WTC11 (cell line): ENCODE results near the gene SIGLEC12. TPM values are rescaled to one million over a fixed set of nuclear protein-coding genes. Genes with fewer than 3 reads are reported as not detected.

Experiments used
- ATAC-seq: fragments of 200-7000 bp; cut with Tn5 transposase; 2 replicates; pipeline ENCODE4 v1.10.0; 2021; ENCODE audit warnings: mild to moderate bottlenecking, moderate library complexity
- CTCF ChIA-PET: fragments of 300-600 bp; sonication (Branson Sonifier 250); formaldehyde crosslinking; loops from one replicate; lab custom pipeline; 2021; ENCODE audit warnings: antibody characterized with exemption; lab: Charles Lee
- POLR2A ChIA-PET: fragments of 350-600 bp; sonication (Branson Sonifier 250); formaldehyde crosslinking; loops from one replicate; lab custom pipeline; 2021; ENCODE audit warnings: antibody characterized with exemption; lab: Charles Lee
- DNase-seq: peaks from one replicate; pipeline ENCODE4 v3.0.0; 2021; ENCODE audit warnings: low spot score
- H3K27ac Mint-ChIP-seq: 2 replicates; pipeline ENCODE4 v1.8.0; 2021; ENCODE audit warnings: mixed read lengths
- H3K27me3 Mint-ChIP-seq: 2 replicates; pipeline ENCODE4 v1.8.0; 2021; ENCODE audit warnings: low read depth, mild to moderate bottlenecking, moderate library complexity, mixed read lengths
- H3K36me3 Mint-ChIP-seq: 2 replicates; pipeline ENCODE4 v1.8.0; 2021; ENCODE audit warnings: mixed read lengths
- H3K4me1 Mint-ChIP-seq: 2 replicates; pipeline ENCODE4 v1.8.0; 2022; ENCODE audit warnings: mixed read lengths
- H3K4me3 Mint-ChIP-seq: 2 replicates; pipeline ENCODE4 v1.8.0; 2021; ENCODE audit warnings: mild to moderate bottlenecking, moderate library complexity, mixed read lengths
- H3K9me3 Mint-ChIP-seq: 2 replicates; pipeline ENCODE4 v1.8.0; 2021; ENCODE audit warnings: mixed read lengths
- CREM ChIP-seq: sonication (generic); formaldehyde crosslinking; IDR thresholded peaks from 2 replicates; pipeline ENCODE4 v1.8.1; 2022; ENCODE audit warnings: mild to moderate bottlenecking, missing genetic modification reagents, moderate library complexity
- ELF4 ChIP-seq: sonication (generic); formaldehyde crosslinking; IDR thresholded peaks from 2 replicates; pipeline ENCODE4 v1.8.1; 2022; ENCODE audit warnings: low read depth, mild to moderate bottlenecking, moderate library complexity, missing genetic modification reagents
- FOXK1 ChIP-seq: sonication (generic); formaldehyde crosslinking; IDR thresholded peaks from 2 replicates; pipeline ENCODE4 v1.8.0; 2022; ENCODE audit warnings: mild to moderate bottlenecking, moderate library complexity, missing genetic modification reagents
- NR2C2 ChIP-seq: sonication (generic); formaldehyde crosslinking; IDR thresholded peaks from 2 replicates; pipeline ENCODE4 v1.8.0; 2022; ENCODE audit warnings: mild to moderate bottlenecking, missing genetic modification reagents
- RELA ChIP-seq: sonication (generic); formaldehyde crosslinking; IDR thresholded peaks from 2 replicates; pipeline ENCODE4 v1.8.1; 2022; ENCODE audit warnings: missing genetic modification reagents, mild to moderate bottlenecking, borderline replicate concordance
- ZNF317 ChIP-seq: sonication (generic); formaldehyde crosslinking; IDR thresholded peaks from 2 replicates; pipeline ENCODE4 v1.8.1; 2023; ENCODE audit warnings: low read depth, mild to moderate bottlenecking, moderate library complexity, missing genetic modification reagents, borderline replicate concordance
- ZNF396 ChIP-seq: fragments of 250-450 bp; sonication (Bioruptor Pico); IDR thresholded peaks from 2 replicates; pipeline ENCODE4 v1.8.0; 2021; ENCODE audit warnings: mild to moderate bottlenecking, moderate library complexity, borderline replicate concordance
- ZNF671 ChIP-seq: fragments of 250-450 bp; sonication (Bioruptor Pico); IDR thresholded peaks from 2 replicates; pipeline ENCODE4 v1.8.0; 2021; ENCODE audit warnings: mild to moderate bottlenecking
- total RNA-seq: library from RNA; stranded (reverse); gene quantifications from 3 replicates; pipeline ENCODE4 v1.2.3, GENCODE V29; 2021
- TF ChIP-seq, protein P1 (sequence below): fragments of 250-450 bp; sonication (Bioruptor Pico); IDR thresholded peaks from 2 replicates; pipeline ENCODE4 v2.1.2; 2022; ENCODE audit warnings: mild to moderate bottlenecking, moderate library complexity
- TF ChIP-seq, protein P2 (sequence below): sonication (generic); formaldehyde crosslinking; IDR thresholded peaks from 2 replicates; pipeline ENCODE4 v1.8.1; 2023; ENCODE audit warnings: mild to moderate bottlenecking, missing genetic modification reagents, moderate library complexity
- TF ChIP-seq, protein P3 (sequence below): fragments of 200-600 bp; IDR thresholded peaks from 2 replicates; pipeline ENCODE4 v1.8.0; 2022; ENCODE audit warnings: antibody characterized with exemption
- TF ChIP-seq, protein P4 (sequence below): sonication (generic); formaldehyde crosslinking; IDR thresholded peaks from 2 replicates; pipeline ENCODE4 v1.8.1; 2022; ENCODE audit warnings: mild to moderate bottlenecking, moderate library complexity, missing genetic modification reagents
- TF ChIP-seq, protein P5 (sequence below): sonication (generic); formaldehyde crosslinking; IDR thresholded peaks from 2 replicates; pipeline ENCODE4 v1.8.1; 2022; ENCODE audit warnings: low read depth, mild to moderate bottlenecking, moderate library complexity, missing genetic modification reagents, borderline replicate concordance
- TF ChIP-seq, protein P6 (sequence below): sonication (generic); formaldehyde crosslinking; IDR thresholded peaks from 2 replicates; pipeline ENCODE4 v1.8.0; 2022; ENCODE audit warnings: mild to moderate bottlenecking, missing genetic modification reagents
- TF ChIP-seq, protein P7 (sequence below): sonication (generic); formaldehyde crosslinking; IDR thresholded peaks from 2 replicates; pipeline ENCODE4 v1.8.0; 2023; ENCODE audit warnings: mild to moderate bottlenecking, missing genetic modification reagents

SIGLEC12 gene
- total RNA-seq, 1 experiment from 2014 or later: not detected

DNA sequence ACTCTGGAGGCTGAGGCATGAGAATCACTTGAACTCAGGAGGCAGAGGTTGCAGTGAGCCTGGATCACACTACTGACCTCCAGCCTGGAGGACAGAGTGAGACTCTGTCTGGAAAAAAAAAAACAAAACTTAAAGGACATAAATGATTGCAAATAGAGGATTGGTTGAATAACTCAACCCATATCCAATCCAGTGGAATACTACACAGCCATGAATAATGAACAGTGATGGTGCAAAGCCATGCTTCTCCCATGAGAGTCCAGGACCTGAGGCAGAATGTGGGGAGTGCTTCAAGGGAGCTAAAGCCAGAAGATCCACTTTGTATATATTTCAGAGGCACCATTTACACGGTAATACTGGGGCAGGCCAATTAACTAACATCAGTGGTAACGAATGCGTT, 25.4 kb downstream of the SIGLEC12 start:
- ChIA-PET CTCF (interaction anchor here (1.1 to 7.5 kb wide), 3 partner anchors 182 to 194 kb away, joined by 4 to 65 read pairs (median 49); no protein-coding TSS in a partner anchor), POLR2A (no interaction called here)
- Mint-ChIP-seq H3K27me3 (peaks cover 21% of the 10 kb centered on the region), H3K4me1 (no peaks in the 10 kb centered on the region), H3K27ac (no peak overlapping the region)
- TF ChIP-seq, protein P1, sequence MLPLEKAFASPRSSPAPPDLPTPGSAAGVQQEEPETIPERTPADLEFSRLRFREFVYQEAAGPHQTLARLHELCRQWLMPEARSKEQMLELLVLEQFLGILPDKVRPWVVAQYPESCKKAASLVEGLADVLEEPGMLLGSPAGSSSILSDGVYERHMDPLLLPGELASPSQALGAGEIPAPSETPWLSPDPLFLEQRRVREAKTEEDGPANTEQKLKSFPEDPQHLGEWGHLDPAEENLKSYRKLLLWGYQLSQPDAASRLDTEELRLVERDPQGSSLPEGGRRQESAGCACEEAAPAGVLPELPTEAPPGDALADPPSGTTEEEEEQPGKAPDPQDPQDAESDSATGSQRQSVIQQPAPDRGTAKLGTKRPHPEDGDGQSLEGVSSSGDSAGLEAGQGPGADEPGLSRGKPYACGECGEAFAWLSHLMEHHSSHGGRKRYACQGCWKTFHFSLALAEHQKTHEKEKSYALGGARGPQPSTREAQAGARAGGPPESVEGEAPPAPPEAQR (CRISPR knock-in tag): no peak
- TF ChIP-seq, protein P2, sequence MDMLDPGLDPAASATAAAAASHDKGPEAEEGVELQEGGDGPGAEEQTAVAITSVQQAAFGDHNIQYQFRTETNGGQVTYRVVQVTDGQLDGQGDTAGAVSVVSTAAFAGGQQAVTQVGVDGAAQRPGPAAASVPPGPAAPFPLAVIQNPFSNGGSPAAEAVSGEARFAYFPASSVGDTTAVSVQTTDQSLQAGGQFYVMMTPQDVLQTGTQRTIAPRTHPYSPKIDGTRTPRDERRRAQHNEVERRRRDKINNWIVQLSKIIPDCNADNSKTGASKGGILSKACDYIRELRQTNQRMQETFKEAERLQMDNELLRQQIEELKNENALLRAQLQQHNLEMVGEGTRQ (CRISPR knock-in tag): no peak
- TF ChIP-seq, all 79 proteins: peak for 0
- Mint-ChIP-seq H3K4me3 (no peak overlapping the region), H3K36me3 (no peaks in the 10 kb centered on the region), H3K9me3 (peaks cover 6% of the 10 kb centered on the region)
- no peak for ATAC-seq
- no peak for DNase-seq

DNA sequence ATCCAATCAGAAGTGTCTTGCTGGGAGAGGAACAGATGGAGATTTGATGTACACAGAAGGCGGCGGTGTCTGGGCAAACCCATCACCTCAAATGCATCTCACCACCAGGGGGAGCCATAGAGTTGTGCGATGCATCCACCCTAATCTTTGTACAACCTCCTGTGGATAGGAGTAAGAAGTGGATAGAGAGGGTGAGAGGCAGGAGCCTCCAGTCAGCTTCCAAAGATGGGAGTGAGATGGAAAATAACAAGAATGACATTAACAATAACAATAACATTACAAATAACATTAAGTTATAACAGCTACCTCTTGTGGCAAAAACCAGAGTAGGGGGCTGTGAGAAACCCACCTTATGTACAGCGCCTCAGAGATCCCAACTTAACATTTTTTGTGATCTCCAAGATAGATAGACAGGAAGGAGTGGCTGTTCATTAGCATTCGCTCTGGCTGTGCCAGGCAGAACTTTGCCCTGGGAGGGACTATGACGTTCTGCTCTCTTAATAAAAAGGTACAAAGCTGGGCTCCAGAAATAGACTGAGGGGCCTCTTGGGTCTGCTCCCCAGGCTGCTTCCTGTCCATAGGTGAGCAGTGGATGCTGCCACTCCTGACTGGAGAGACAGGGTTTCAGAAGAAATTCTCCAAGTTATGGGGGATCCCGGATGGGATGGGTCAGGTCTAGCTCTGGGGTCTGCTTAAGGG, 28.4 kb downstream of the SIGLEC12 start:
- ChIA-PET CTCF (interaction anchor here (0.7 to 7.5 kb wide), 11 partner anchors 10 to 188 kb away, joined by 3 to 65 read pairs (median 4); no protein-coding TSS in a partner anchor), POLR2A (no interaction called here)
- DNase-seq (peak; percentile 87), ATAC-seq (peak; percentile 83)
- Mint-ChIP-seq H3K27me3 (peaks cover 30% of the 10 kb centered on the region), H3K36me3 (no peaks in the 10 kb centered on the region), H3K4me1 (no peaks in the 10 kb centered on the region), H3K27ac (no peak overlapping the region), H3K9me3 (peaks cover 6% of the 10 kb centered on the region), H3K4me3 (no peak overlapping the region)
- TF ChIP-seq ZNF671 (CRISPR knock-in tag): no peak
- TF ChIP-seq, protein P3, sequence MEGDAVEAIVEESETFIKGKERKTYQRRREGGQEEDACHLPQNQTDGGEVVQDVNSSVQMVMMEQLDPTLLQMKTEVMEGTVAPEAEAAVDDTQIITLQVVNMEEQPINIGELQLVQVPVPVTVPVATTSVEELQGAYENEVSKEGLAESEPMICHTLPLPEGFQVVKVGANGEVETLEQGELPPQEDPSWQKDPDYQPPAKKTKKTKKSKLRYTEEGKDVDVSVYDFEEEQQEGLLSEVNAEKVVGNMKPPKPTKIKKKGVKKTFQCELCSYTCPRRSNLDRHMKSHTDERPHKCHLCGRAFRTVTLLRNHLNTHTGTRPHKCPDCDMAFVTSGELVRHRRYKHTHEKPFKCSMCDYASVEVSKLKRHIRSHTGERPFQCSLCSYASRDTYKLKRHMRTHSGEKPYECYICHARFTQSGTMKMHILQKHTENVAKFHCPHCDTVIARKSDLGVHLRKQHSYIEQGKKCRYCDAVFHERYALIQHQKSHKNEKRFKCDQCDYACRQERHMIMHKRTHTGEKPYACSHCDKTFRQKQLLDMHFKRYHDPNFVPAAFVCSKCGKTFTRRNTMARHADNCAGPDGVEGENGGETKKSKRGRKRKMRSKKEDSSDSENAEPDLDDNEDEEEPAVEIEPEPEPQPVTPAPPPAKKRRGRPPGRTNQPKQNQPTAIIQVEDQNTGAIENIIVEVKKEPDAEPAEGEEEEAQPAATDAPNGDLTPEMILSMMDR: peak; percentile 89

DNA sequence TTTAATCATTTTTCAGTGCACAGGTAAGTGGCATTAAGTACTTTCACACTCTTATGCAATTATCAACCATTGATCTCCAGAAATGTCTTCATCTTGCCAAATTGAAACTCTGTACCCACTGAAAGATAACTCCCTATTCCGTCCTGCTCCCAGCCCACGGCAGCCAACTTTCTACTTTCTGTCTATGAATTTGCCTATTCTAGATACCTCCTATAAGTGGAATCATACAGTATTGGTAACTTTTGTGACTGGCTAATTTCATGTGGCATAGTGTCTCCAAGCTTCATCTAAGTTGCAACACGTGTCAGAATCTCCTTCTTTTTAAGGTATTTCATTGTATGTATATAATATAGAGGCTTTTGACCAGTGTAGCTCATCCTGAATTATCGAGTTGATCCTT, 29.0 kb downstream of the SIGLEC12 start:
- Mint-ChIP-seq H3K36me3 (no peaks in the 10 kb centered on the region), H3K4me3 (no peak overlapping the region), H3K27me3 (peaks cover 34% of the 10 kb centered on the region), H3K9me3 (peaks cover 6% of the 10 kb centered on the region), H3K27ac (no peak overlapping the region), H3K4me1 (no peaks in the 10 kb centered on the region)
- ChIA-PET POLR2A (no interaction called here), CTCF (interaction anchor here (0.7 to 7.5 kb wide), 8 partner anchors 10 to 188 kb away, joined by 3 to 65 read pairs (median 4); no protein-coding TSS in a partner anchor)
- ATAC-seq (no peak), DNase-seq (no peak)
- no peak for TF ChIP-seq ZNF317 (CRISPR knock-in tag)
- TF ChIP-seq FOXK1 (CRISPR knock-in tag): no peak
- TF ChIP-seq, protein P4, sequence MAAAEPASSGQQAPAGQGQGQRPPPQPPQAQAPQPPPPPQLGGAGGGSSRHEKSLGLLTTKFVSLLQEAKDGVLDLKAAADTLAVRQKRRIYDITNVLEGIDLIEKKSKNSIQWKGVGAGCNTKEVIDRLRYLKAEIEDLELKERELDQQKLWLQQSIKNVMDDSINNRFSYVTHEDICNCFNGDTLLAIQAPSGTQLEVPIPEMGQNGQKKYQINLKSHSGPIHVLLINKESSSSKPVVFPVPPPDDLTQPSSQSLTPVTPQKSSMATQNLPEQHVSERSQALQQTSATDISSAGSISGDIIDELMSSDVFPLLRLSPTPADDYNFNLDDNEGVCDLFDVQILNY (CRISPR knock-in tag): no peak
- no peak for TF ChIP-seq CREM (CRISPR knock-in tag)
- TF ChIP-seq, protein P5, sequence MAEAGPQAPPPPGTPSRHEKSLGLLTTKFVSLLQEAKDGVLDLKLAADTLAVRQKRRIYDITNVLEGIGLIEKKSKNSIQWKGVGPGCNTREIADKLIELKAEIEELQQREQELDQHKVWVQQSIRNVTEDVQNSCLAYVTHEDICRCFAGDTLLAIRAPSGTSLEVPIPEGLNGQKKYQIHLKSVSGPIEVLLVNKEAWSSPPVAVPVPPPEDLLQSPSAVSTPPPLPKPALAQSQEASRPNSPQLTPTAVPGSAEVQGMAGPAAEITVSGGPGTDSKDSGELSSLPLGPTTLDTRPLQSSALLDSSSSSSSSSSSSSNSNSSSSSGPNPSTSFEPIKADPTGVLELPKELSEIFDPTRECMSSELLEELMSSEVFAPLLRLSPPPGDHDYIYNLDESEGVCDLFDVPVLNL (CRISPR knock-in tag): no peak
- TF ChIP-seq, protein P6, sequence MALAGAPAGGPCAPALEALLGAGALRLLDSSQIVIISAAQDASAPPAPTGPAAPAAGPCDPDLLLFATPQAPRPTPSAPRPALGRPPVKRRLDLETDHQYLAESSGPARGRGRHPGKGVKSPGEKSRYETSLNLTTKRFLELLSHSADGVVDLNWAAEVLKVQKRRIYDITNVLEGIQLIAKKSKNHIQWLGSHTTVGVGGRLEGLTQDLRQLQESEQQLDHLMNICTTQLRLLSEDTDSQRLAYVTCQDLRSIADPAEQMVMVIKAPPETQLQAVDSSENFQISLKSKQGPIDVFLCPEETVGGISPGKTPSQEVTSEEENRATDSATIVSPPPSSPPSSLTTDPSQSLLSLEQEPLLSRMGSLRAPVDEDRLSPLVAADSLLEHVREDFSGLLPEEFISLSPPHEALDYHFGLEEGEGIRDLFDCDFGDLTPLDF (CRISPR knock-in tag): no peak
- TF ChIP-seq NR2C2: no peak
- TF ChIP-seq ELF4: no peak
- TF ChIP-seq RELA (CRISPR knock-in tag): no peak
- TF ChIP-seq, protein P7, sequence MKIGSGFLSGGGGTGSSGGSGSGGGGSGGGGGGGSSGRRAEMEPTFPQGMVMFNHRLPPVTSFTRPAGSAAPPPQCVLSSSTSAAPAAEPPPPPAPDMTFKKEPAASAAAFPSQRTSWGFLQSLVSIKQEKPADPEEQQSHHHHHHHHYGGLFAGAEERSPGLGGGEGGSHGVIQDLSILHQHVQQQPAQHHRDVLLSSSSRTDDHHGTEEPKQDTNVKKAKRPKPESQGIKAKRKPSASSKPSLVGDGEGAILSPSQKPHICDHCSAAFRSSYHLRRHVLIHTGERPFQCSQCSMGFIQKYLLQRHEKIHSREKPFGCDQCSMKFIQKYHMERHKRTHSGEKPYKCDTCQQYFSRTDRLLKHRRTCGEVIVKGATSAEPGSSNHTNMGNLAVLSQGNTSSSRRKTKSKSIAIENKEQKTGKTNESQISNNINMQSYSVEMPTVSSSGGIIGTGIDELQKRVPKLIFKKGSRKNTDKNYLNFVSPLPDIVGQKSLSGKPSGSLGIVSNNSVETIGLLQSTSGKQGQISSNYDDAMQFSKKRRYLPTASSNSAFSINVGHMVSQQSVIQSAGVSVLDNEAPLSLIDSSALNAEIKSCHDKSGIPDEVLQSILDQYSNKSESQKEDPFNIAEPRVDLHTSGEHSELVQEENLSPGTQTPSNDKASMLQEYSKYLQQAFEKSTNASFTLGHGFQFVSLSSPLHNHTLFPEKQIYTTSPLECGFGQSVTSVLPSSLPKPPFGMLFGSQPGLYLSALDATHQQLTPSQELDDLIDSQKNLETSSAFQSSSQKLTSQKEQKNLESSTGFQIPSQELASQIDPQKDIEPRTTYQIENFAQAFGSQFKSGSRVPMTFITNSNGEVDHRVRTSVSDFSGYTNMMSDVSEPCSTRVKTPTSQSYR (CRISPR knock-in tag): no peak
- no peak for TF ChIP-seq ZNF396 (CRISPR knock-in tag)
